Colonic mucosa (tissue), 4 donors: Measurements from ENCODE around the gene DCST2. TPM values are rescaled to one million over a fixed set of nuclear protein-coding genes. Genes with fewer than 3 reads are reported as not detected.

Experiments
- DNase-seq: peaks from one replicate; pipeline ENCODE4 v3.0.0-alpha.2; 2020
- H3K27ac ChIP-seq: fragments of 200-600 bp; one replicate; pipeline ENCODE4 v1.8.0; 2021
- H3K27me3 ChIP-seq: fragments of 200-600 bp; one replicate; pipeline ENCODE4 v1.8.0; 2021
- H3K36me3 ChIP-seq: fragments of 200-600 bp; one replicate; pipeline ENCODE4 v1.8.0; 2021
- H3K4me1 ChIP-seq: fragments of 200-600 bp; one replicate; pipeline ENCODE4 v1.8.0; 2021; ENCODE audit warnings: mild to moderate bottlenecking
- H3K4me3 ChIP-seq: fragments of 200-600 bp; one replicate; pipeline ENCODE4 v1.8.0; 2021
- H3K9ac ChIP-seq, 2 donors: one replicate each; pipeline ENCODE4 v1.7.0; 2013; ENCODE audit warnings: control low read depth in 2 of 2, low read depth in 2 of 2, low read length in 2 of 2
- H3K9me3 ChIP-seq: fragments of 200-600 bp; one replicate; pipeline ENCODE4 v1.8.0; 2021
- intact Hi-C: fragments of 100-400 bp; cut with DNase I; formaldehyde crosslinking; loops from one replicate; pipeline ENCODE4 v1.14.1; 2022
- total RNA-seq, 2 donors: library from RNA; stranded (reverse); fragmentation: NEBNext Ultra II Directional in 1 of 2; extraction: Animal tissue kit (Norgen Biotek cat#: 25700) in 1 of 2; gene quantifications; one replicate each; pipeline ENCODE4 v1.2.1, GENCODE V29; 2021
- TF ChIP-seq, protein P1 (sequence below): fragments of 200-600 bp; IDR thresholded peaks from one replicate; pipeline ENCODE4 v1.8.0; 2022; ENCODE audit warnings: antibody characterized with exemption, mild to moderate bottlenecking
- donor health status: healthy.
- donor health status: DM: no; HTN: no; CAD: no.
- donor health status: DM: no; HTN: no; CAD: no.

The DCST2 gene
- total RNA-seq, 2 donors from 2014 or later = 1.7 to 1.9 TPM

GRCh38 chr1:155000411-155000725 is 33.2 kb downstream of the DCST2 start:
- intact Hi-C loops = no loop called here
- no peaks in the 10 kb centered on the region for H3K36me3 ChIP-seq
- H3K9ac ChIP-seq = peak overlapping the region; percentile 92 to 94
- peaks cover 14% of the 10 kb centered on the region for H3K4me1 ChIP-seq
- TF ChIP-seq, protein P1, sequence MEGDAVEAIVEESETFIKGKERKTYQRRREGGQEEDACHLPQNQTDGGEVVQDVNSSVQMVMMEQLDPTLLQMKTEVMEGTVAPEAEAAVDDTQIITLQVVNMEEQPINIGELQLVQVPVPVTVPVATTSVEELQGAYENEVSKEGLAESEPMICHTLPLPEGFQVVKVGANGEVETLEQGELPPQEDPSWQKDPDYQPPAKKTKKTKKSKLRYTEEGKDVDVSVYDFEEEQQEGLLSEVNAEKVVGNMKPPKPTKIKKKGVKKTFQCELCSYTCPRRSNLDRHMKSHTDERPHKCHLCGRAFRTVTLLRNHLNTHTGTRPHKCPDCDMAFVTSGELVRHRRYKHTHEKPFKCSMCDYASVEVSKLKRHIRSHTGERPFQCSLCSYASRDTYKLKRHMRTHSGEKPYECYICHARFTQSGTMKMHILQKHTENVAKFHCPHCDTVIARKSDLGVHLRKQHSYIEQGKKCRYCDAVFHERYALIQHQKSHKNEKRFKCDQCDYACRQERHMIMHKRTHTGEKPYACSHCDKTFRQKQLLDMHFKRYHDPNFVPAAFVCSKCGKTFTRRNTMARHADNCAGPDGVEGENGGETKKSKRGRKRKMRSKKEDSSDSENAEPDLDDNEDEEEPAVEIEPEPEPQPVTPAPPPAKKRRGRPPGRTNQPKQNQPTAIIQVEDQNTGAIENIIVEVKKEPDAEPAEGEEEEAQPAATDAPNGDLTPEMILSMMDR = no peak
- peak; percentile 63 for DNase-seq
- no peaks in the 10 kb centered on the region for H3K27me3 ChIP-seq
- H3K9me3 ChIP-seq = no peaks in the 10 kb centered on the region
- peak overlapping the region; percentile 95 for H3K27ac ChIP-seq
- H3K4me3 ChIP-seq = peak overlapping the region; percentile 83

GRCh38 chr1:154999571-155000410 is 33.8 kb downstream of the DCST2 start:
- intact Hi-C loops = no loop called here

DNA sequence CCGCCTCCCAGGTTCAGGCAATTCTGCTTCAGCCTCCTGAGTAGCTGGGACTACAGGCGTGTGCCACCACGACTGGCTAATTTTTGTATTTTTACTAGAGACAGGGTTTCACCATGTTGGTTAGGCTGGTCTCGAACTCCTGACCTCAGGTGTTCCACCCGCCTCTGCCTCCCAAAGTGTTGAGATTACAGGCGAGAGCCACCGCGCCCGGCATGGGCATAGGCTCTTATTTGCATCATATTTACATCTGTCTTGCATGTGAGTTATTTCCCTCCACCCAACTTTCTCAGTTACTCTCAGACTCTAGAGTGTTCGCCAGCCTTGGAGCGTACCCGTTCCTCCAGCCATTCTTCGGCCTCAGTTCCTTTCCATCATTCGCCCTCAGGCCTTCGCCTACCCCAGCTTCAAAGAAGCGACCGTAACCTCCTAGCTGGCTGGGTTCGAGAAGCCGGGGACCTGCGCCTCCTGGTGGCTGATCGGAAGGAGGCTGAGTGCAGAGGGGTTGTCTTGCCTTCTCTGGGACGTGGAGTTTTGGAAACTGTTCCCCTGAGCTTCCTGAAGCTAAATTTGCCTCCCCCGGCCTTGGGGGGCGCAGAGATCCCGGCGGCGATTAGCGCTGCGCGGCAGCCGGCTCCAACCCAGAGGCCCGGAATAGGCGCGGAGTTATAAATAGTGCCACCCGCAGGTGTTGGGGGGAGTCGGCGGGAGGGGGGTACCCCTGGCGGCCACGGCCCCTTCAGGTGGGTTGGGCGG is 34.6 kb downstream of the DCST2 start:
- TF ChIP-seq, protein P1 = peak; percentile 72
- H3K36me3 ChIP-seq = no peaks in the 10 kb centered on the region
- H3K27ac ChIP-seq = peak overlapping the region; percentile 95
- H3K9ac ChIP-seq = peak overlapping the region; percentile 53 to 74
- H3K4me1 ChIP-seq = peaks cover 7% of the 10 kb centered on the region
- no peaks in the 10 kb centered on the region for H3K9me3 ChIP-seq
- no peaks in the 10 kb centered on the region for H3K27me3 ChIP-seq
- intact Hi-C loops = no loop called here
- peak; percentile 79 for DNase-seq
- H3K4me3 ChIP-seq = peak overlapping the region; percentile 83

More at GRCh38 chr1:154999571-155000410, 33.8 kb downstream of the DCST2 start:
- Histone ChIP-seq H3K9ac (peak overlapping the region; percentile 58 to 94), H3K27me3 (no peaks in the 10 kb centered on the region), H3K9me3 (no peaks in the 10 kb centered on the region), H3K36me3 (no peaks in the 10 kb centered on the region), H3K4me3 (peak overlapping the region; percentile 83), H3K4me1 (peaks cover 8% of the 10 kb centered on the region), H3K27ac (peak overlapping the region; percentile 95)
- DNase-seq = peak; percentile 66
- TF ChIP-seq, protein P1 = no peak

GRCh38 chr1:154998201-154998780 is 35.3 kb downstream of the DCST2 start:
- H3K4me1 ChIP-seq = peaks cover 7% of the 10 kb centered on the region
- H3K9ac ChIP-seq = peak overlapping the region in 1 of 2 donors; percentile 46
- TF ChIP-seq, protein P1 = no peak
- no peaks in the 10 kb centered on the region for H3K9me3 ChIP-seq
- no peaks in the 10 kb centered on the region for H3K27me3 ChIP-seq
- no peak for DNase-seq
- H3K27ac ChIP-seq = no peak overlapping the region
- no peak overlapping the region for H3K4me3 ChIP-seq
- no peaks in the 10 kb centered on the region for H3K36me3 ChIP-seq
- intact Hi-C loops = no loop called here

DNA sequence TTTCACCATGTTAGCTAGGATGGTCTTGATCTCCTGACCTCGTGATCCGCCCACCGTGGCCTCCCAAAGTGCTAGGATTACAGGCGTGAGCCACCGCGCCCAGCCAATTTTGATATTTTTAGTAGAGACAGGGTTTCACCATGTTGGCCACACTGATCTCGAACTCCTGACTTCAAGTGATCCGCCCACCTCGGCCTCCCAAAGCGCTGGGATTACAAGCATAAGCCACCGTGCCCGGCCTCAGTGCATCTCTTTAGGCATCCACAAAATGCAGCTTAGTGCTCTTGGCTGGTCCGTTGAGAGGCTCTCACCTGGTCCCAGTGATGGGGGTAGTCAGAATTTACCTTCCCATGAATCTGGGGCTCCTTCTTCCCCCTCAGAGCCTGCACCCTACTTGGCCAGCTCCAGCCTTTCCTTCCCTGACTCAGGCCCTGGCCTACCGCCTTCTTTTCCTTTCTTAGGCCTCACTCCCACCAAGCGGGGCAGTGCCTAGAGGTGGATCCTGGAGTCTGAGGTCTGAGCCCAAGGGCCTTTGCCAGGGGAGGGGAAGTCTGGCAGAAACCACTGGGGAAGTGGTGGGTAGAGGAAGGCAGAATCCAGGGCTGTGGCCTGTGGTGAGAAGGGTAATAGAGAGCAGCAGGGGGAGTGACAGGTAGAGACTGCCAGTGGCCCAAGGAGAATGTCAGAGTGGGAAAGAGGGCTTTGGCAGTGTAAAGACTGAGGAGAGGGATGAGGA is 36.4 kb downstream of the DCST2 start:
- no peaks in the 10 kb centered on the region for H3K36me3 ChIP-seq
- no peaks in the 10 kb centered on the region for H3K9me3 ChIP-seq
- no peak overlapping the region for H3K27ac ChIP-seq
- no peak for DNase-seq
- no peak overlapping the region for H3K9ac ChIP-seq
- peaks cover 7% of the 10 kb centered on the region for H3K4me1 ChIP-seq
- no peak overlapping the region for H3K4me3 ChIP-seq
- TF ChIP-seq, protein P1 = no peak
- H3K27me3 ChIP-seq = no peaks in the 10 kb centered on the region
- intact Hi-C loops = no loop called here
